HCT116 (cell line): ENCODE results near the gene CDK14. TPM values are rescaled to one million over a fixed set of nuclear protein-coding genes. Genes with fewer than 3 reads are reported as not detected.

Source experiments
- ATAC-seq: fragments of 200-7000 bp; cut with Tn5 transposase; 2 replicates; pipeline ENCODE4 v1.9.1; 2020; ENCODE audit warnings: mild to moderate bottlenecking, moderate library complexity
- BruUV-seq: library from RNA; stranded (reverse); fragments of 400-500 nt; replicated peaks from 2 replicates; lab custom pipeline; 2021; lab: Mats Ljungman, UMichigan
- CTCF ChIA-PET: fragments of 300-600 bp; sonication (Branson Sonifier 250); formaldehyde crosslinking; loops from one replicate; lab custom pipeline; 2021; ENCODE audit warnings: antibody characterized with exemption; lab: Charles Lee
- POLR2A ChIA-PET: fragments of 300-600, 350-600 bp; sonication (Branson Sonifier 250); formaldehyde crosslinking; loops from one replicate; lab custom pipeline; 2021; ENCODE audit warnings: antibody characterized with exemption; lab: Charles Lee
- RAD21 ChIA-PET, 2 experiments: fragments of 300-600 bp; sonication (Branson Sonifier 250); formaldehyde crosslinking; loops; one replicate each; lab custom pipeline; 2023; ENCODE audit warnings: low total read pairs in 2 of 2; ENCODE audit not compliant: uncharacterized antibody in 2 of 2, unreplicated experiment in 2 of 2, low non-redundant PET in 1 of 2; lab: Charles Lee
- DNase-seq: peaks from one replicate; pipeline ENCODE4 v3.0.0-alpha.2; 2010; ENCODE audit warnings: low read depth, low spot score
- H2AFZ ChIP-seq: fragments of 200-600 bp; shearing (Covaris generic), sonication (generic); 2 replicates; pipeline ENCODE4 v1.6.1; 2017; ENCODE audit warnings: low read depth, mixed run types, mixed read lengths, antibody characterized with exemption, low read length; ENCODE audit not compliant: poor library complexity, severe bottlenecking
- H3K27ac ChIP-seq: 2 replicates; pipeline ENCODE4 v1.5.1; 2012; ENCODE audit warnings: low read depth, low read length
- H3K27me3 ChIP-seq: fragments of 200-600 bp; sonication (generic); 2 replicates; pipeline ENCODE4 v1.6.1; 2016; ENCODE audit warnings: mixed run types, low read length, mixed read lengths; ENCODE audit not compliant: insufficient read depth
- H3K36me3 ChIP-seq, 2 experiments: fragments of 200-500 bp in 1 of 2; fragments of 200-600 bp in 1 of 2; sonication (Bioruptor generic) in 1 of 2; sonication (generic) in 1 of 2; 2 replicates each; pipeline versions ENCODE4 v1.5.1 to v1.6.1; 2014 to 2016; ENCODE audit warnings: low read length in 2 of 2, inconsistent platforms in 1 of 2, mixed read lengths in 1 of 2, mixed run types in 1 of 2; ENCODE audit not compliant: insufficient read depth in 2 of 2, control insufficient read depth in 1 of 2
- H3K4me1 ChIP-seq, 2 experiments: fragments of 200-600 bp in 1 of 2; sonication (generic) in 1 of 2; 2 replicates each; pipeline versions ENCODE4 v1.5.1 to v1.6.1; 2012 to 2017; ENCODE audit warnings: low read length in 2 of 2, inconsistent platforms in 1 of 2, mild to moderate bottlenecking in 1 of 2, mixed read lengths in 1 of 2, mixed run types in 1 of 2, moderate library complexity in 1 of 2; ENCODE audit not compliant: insufficient read depth in 2 of 2, control insufficient read depth in 1 of 2
- H3K4me2 ChIP-seq: fragments of 200-600 bp; sonication (generic); 2 replicates; pipeline ENCODE4 v1.6.1; 2017; ENCODE audit warnings: mixed run types, low read length, mixed read lengths
- H3K4me3 ChIP-seq, 2 experiments: fragments of 200-600 bp in 1 of 2; sonication (generic) in 1 of 2; replicated peaks in 1 of 2; 2 replicates each; pipeline ENCODE4 v1.5.1; 2011 to 2016; ENCODE audit warnings: low read length in 2 of 2, control low read depth in 1 of 2, low read depth in 1 of 2, mild to moderate bottlenecking in 1 of 2, mixed read lengths in 1 of 2, mixed run types in 1 of 2
- H3K79me2 ChIP-seq: fragments of 200-600 bp; sonication (generic); 2 replicates; pipeline ENCODE4 v1.6.1; 2017; ENCODE audit warnings: mild to moderate bottlenecking, mixed run types, low read length, moderate library complexity, mixed read lengths; ENCODE audit not compliant: insufficient read depth
- H3K9ac ChIP-seq: fragments of 200-600 bp; sonication (generic); 2 replicates; pipeline ENCODE4 v1.6.1; 2016; ENCODE audit warnings: low read length, mixed read lengths
- H3K9me2 ChIP-seq: fragments of 200-600 bp; sonication (generic), shearing (Covaris generic); 2 replicates; pipeline ENCODE4 v1.6.1; 2017; ENCODE audit warnings: mixed run types, mild to moderate bottlenecking, moderate library complexity; ENCODE audit not compliant: insufficient read depth
- H3K9me3 ChIP-seq, 2 experiments: fragments of 200-500 bp in 1 of 2; fragments of 200-600 bp in 1 of 2; sonication (Bioruptor generic) in 1 of 2; sonication (generic) in 1 of 2; 2 replicates each; pipeline ENCODE4 v1.6.1; 2014 to 2017; ENCODE audit warnings: low read length in 2 of 2, mixed read lengths in 2 of 2, inconsistent platforms in 1 of 2, low read depth in 1 of 2, mild to moderate bottlenecking in 1 of 2, mixed run types in 1 of 2, moderate library complexity in 1 of 2; ENCODE audit not compliant: control insufficient read depth in 1 of 2, insufficient read depth in 1 of 2
- H4K20me1 ChIP-seq: fragments of 200-600 bp; sonication (generic), shearing (Covaris generic); 2 replicates; pipeline ENCODE4 v1.6.1; 2017; ENCODE audit warnings: mixed run types, mild to moderate bottlenecking, moderate library complexity; ENCODE audit not compliant: insufficient read depth
- CEBPB ChIP-seq: IDR thresholded peaks from 2 replicates; pipeline ENCODE4 v1.6.1; 2012; ENCODE audit warnings: low read depth
- CTCF ChIP-seq, 3 experiments: fragments of 200-600 bp in 1 of 3; sonication (generic) in 1 of 3; IDR thresholded peaks in 2 of 3; conservative IDR thresholded peaks in 1 of 3; 2 replicates each; pipeline ENCODE4 v1.5.1; 2012 to 2017; ENCODE audit warnings: low read depth in 2 of 3, low read length in 2 of 3, antibody characterized with exemption in 1 of 3, borderline replicate concordance in 1 of 3, control low read depth in 1 of 3, mild to moderate bottlenecking in 1 of 3, mixed read lengths in 1 of 3, mixed run types in 1 of 3, moderate library complexity in 1 of 3; ENCODE audit not compliant: insufficient read depth in 1 of 3
- ELF1 ChIP-seq: IDR thresholded peaks from 2 replicates; pipeline ENCODE4 v1.6.1; 2012; ENCODE audit warnings: low read depth, borderline replicate concordance
- EZH2phosphoT487 ChIP-seq: fragments of 200-600 bp; IDR thresholded peaks from 2 replicates; pipeline ENCODE4 v1.6.1; 2018; ENCODE audit warnings: antibody characterized with exemption, borderline replicate concordance
- JUND ChIP-seq: IDR thresholded peaks from 2 replicates; pipeline ENCODE4 v1.6.1; 2012
- POLR2AphosphoS5 ChIP-seq: IDR thresholded peaks from 2 replicates; pipeline ENCODE4 v1.6.1; 2011; ENCODE audit warnings: mild to moderate bottlenecking, low read depth, low read length, moderate library complexity
- RAD21 ChIP-seq: IDR thresholded peaks from 2 replicates; pipeline ENCODE4 v1.6.1; 2012; ENCODE audit warnings: low read depth, mild to moderate bottlenecking
- SP1 ChIP-seq: IDR thresholded peaks from 2 replicates; pipeline ENCODE4 v1.6.1; 2012; ENCODE audit warnings: low read depth
- SRF ChIP-seq: IDR thresholded peaks from 2 replicates; pipeline ENCODE4 v1.6.1; 2012; ENCODE audit warnings: low read depth
- YY1 ChIP-seq: IDR thresholded peaks from 2 replicates; pipeline ENCODE4 v1.6.1; 2011; ENCODE audit warnings: low read length, low read depth, moderate library complexity, mild to moderate bottlenecking; ENCODE audit not compliant: insufficient replicate concordance; ENCODE audit errors: extremely low read depth
- ZBTB33 ChIP-seq: IDR thresholded peaks from 2 replicates; pipeline ENCODE4 v1.6.1; 2011; ENCODE audit warnings: mild to moderate bottlenecking, low read length, moderate library complexity; ENCODE audit not compliant: insufficient replicate concordance; ENCODE audit errors: extremely low read depth
- ZFX ChIP-seq: fragments of 450-650 bp; IDR thresholded peaks from 2 replicates; pipeline ENCODE4 v1.6.1; 2017
- ZNF274 ChIP-seq: fragments of 200-500 bp; sonication (Bioruptor generic); IDR thresholded peaks from 2 replicates; pipeline ENCODE4 v1.6.1; 2014; ENCODE audit warnings: mild to moderate bottlenecking, low read depth, low read length, inconsistent platforms
- intact Hi-C: fragments of 100-400 bp; cut with micrococcal nuclease; formaldehyde crosslinking; loops from 2 replicates; pipeline ENCODE4 v1.10.0; 2022
- total RNA-seq: library from RNA; stranded (reverse); gene quantifications from one replicate; pipeline ENCODE4 v1.2.1, GENCODE V29; 2021; ENCODE audit not compliant: unreplicated experiment

The CDK14 gene
- total RNA-seq, 1 experiment from 2014 or later: 10.2 TPM

- H3K79me2 ChIP-seq: no peaks in the 10 kb centered on the region
- intact Hi-C loops: no loop called here
- BruUV-seq: no TSS peak
- H2AFZ ChIP-seq: no peak overlapping the region
- POLR2A ChIA-PET: no interaction called here
- no peak overlapping the region for H3K4me2 ChIP-seq
- no peaks in the 10 kb centered on the region for H3K4me1 ChIP-seq
- no peaks in the 10 kb centered on the region for H3K9me2 ChIP-seq
- CTCF ChIA-PET: no interaction called here
- no peak for ATAC-seq
- no peak for DNase-seq
- H3K9ac ChIP-seq: no peak overlapping the region
- RAD21 ChIA-PET: no interaction called here
- H4K20me1 ChIP-seq: no peaks in the 10 kb centered on the region
- no peaks in the 10 kb centered on the region for H3K9me3 ChIP-seq
- TF ChIP-seq ZBTB33: no peak
- no peak for TF ChIP-seq SP1
- TF ChIP-seq ELF1: no peak
- TF ChIP-seq SRF: no peak
- no peak for TF ChIP-seq CEBPB
- TF ChIP-seq EZH2phosphoT487: no peak
- no peak for TF ChIP-seq JUND
- TF ChIP-seq YY1: no peak
- no peak for TF ChIP-seq CTCF (IDR thresholded peaks at IDR 0.05 in 2 of 3, conservative IDR thresholded peaks at IDR 0.05 in 1 of 3; ENCODE audit: borderline replicate concordance in 1 of 3, insufficient read depth in 1 of 3, low read depth in 2 of 3, low read length in 2 of 3)
- TF ChIP-seq RAD21: no peak
- TF ChIP-seq POLR2AphosphoS5: no peak
- no peak for TF ChIP-seq ZFX
- no peak for TF ChIP-seq ZNF274
- H3K4me3 ChIP-seq: no peak overlapping the region
- no peaks in the 10 kb centered on the region for H3K27me3 ChIP-seq
- H3K36me3 ChIP-seq: no peaks in the 10 kb centered on the region
- no peak overlapping the region for H3K27ac ChIP-seq
Observed at GRCh38 chr7:91013078-91013477, 417.0 kb downstream of the CDK14 start.
